ENCODE data around the gene GRID2. TPM values are rescaled to one million over a fixed set of nuclear protein-coding genes. Genes with fewer than 3 reads are reported as not detected.

Gene GRID2
- total and polyA plus RNA-seq, 2 of the 4 experiments (the other 2 are of a cell fraction), result under 0.01 TPM; not detected in 1

GRCh38 chr4:92305148-92305877, 1.5 kb downstream of the GRID2 start:
- POLR2A ChIA-PET (ENCODE audit: unreplicated experiment), result no interaction called here
- Histone ChIP-seq H2BK20ac (ENCODE audit: low read depth, low read length) (no peak overlapping the region), H3K27me3 (ENCODE audit: control insufficient read depth, insufficient read depth, low read length) (peaks cover 40% of the 10 kb centered on the region), H3K4me1 (ENCODE audit: control insufficient read depth, insufficient read depth, low read length) (no peaks in the 10 kb centered on the region; the same call in 1 of the 2 replicates), H3K9ac (ENCODE audit: low read depth, low read length) (no peak overlapping the region), H3K9me3 (ENCODE audit: control insufficient read depth, insufficient read depth, low read length) (no peaks in the 10 kb centered on the region), H4K91ac (ENCODE audit: insufficient read depth, low read depth, low read length) (no peak overlapping the region), H3K14ac (replicated peaks; ENCODE audit: low read depth, low read length) (no peak overlapping the region), H3K18ac (ENCODE audit: low read depth, low read length) (no peak overlapping the region), H4K8ac (ENCODE audit: low read depth in 2 of 2, low read length in 2 of 2) (no peak overlapping the region), H3K4me2 (ENCODE audit: low read depth, low read length) (peak overlapping the region; percentile 68), H2AFZ (replicated peaks; ENCODE audit: low read length, poor library complexity) (peak overlapping the region; percentile 84), H3K9me1 (ENCODE audit: insufficient read depth, low read length) (no peaks in the 10 kb centered on the region), H3K56ac (ENCODE audit: extremely low read depth, insufficient read depth, low read length) (no peak overlapping the region), H3K4ac (ENCODE audit: low read depth, low read length) (no peak overlapping the region), H3K23ac (ENCODE audit: low read depth, low read length) (no peak overlapping the region), H4K5ac (ENCODE audit: low read depth, low read length) (no peak overlapping the region), H3K4me3 (ENCODE audit: insufficient read depth, low read depth, low read length) (peak overlapping the region; percentile 5), H3K36me3 (ENCODE audit: control insufficient read depth, insufficient read depth, low read length) (no peaks in the 10 kb centered on the region), H3K79me1 (ENCODE audit: low read depth in 1 of 2, low read length in 2 of 2) (no peaks in the 10 kb centered on the region), H3K27ac (ENCODE audit: insufficient read depth, low read length) (no peak overlapping the region), H2AK9ac (replicated peaks; ENCODE audit: low read depth, low read length, poor library complexity) (peak overlapping the region; percentile 10), H2BK15ac (ENCODE audit: low read depth, low read length) (no peak overlapping the region), H2AK5ac (ENCODE audit: low read depth, low read length) (no peak overlapping the region), H2BK5ac (ENCODE audit: low read depth, low read length, poor library complexity, severe bottlenecking) (no peak overlapping the region), H2BK120ac (ENCODE audit: low read depth, low read length) (no peak overlapping the region), H4K20me1 (ENCODE audit: insufficient read depth, low read length) (no peaks in the 10 kb centered on the region)
- dilution Hi-C loops (cut with HindIII; ENCODE audit: low sequenced_read_pairs, unreplicated experiment) (no loop called here), in situ Hi-C loops (cut with MboI; ENCODE audit: low sequenced_read_pairs) (no loop called here), intact Hi-C loops (cut with micrococcal nuclease) (no loop called here)
- 1% methylated on average over 15 of the region's 68 CpGs; no CpG with 5 or more reads in 1 of the 2 experiments for WGBS, 2 experiments (ENCODE audit: extremely low coverage in 2 of 2, insufficient read length in 1 of 2)
- no peak for TF ChIP-seq RAD21 (IDR thresholded peaks at IDR 0.05; ENCODE audit: low read length)
- CTCF ChIA-PET, result no interaction called here
- BruUV-seq (replicated peaks), result no TSS peak
- ATAC-seq (ENCODE audit: low read depth), result peak; percentile 80
- peak; percentile 32 for DNase-seq
